B cell (primary cell): ENCODE results near the gene ETV1. TPM values are rescaled to one million over a fixed set of nuclear protein-coding genes. Genes with fewer than 3 reads are reported as not detected.

Experiments used
- ATAC-seq: fragments of 200-7000 bp; cut with Tn5 transposase; one replicate; pipeline ENCODE4 v1.10.0; 2021; ENCODE audit warnings: low read depth, mild to moderate bottlenecking, moderate number of reproducible peaks, moderate library complexity
- CTCF ChIA-PET: fragments of 350-600 bp; sonication (Branson Sonifier 250); formaldehyde crosslinking; loops from one replicate; lab custom pipeline; 2021; ENCODE audit warnings: antibody characterized with exemption, inconsistent platforms; lab: Charles Lee
- POLR2A ChIA-PET: fragments of 350-600 bp; sonication (Branson Sonifier 250); formaldehyde crosslinking; loops from one replicate; lab custom pipeline; 2021; ENCODE audit warnings: antibody characterized with exemption; lab: Charles Lee
- DNase-seq: peaks from one replicate; pipeline ENCODE4 v3.0.0; 2013
- H2AFZ ChIP-seq: 2 replicates; pipeline ENCODE4 v1.6.1; 2012; ENCODE audit warnings: mild to moderate bottlenecking, low read depth, low read length; ENCODE audit not compliant: insufficient read depth, poor library complexity, severe bottlenecking
- H3K27ac ChIP-seq, 2 donors: 1 replicate in 1 of 2; 2 replicates in 1 of 2; pipeline ENCODE4 v1.5.1; 2012 to 2013; ENCODE audit warnings: low read length in 2 of 2, mild to moderate bottlenecking in 2 of 2, moderate library complexity in 1 of 2
- H3K27me3 ChIP-seq, 4 experiments: fragments of 200-600 bp in 1 of 4; sonication (generic) in 1 of 4; replicated peaks in 1 of 4; 1 replicate in 2 of 4; 2 replicates in 2 of 4; pipeline versions ENCODE4 v1.6.1 to v1.7.0; 2013 to 2016; ENCODE audit warnings: low read length in 3 of 4, mild to moderate bottlenecking in 2 of 4, mixed read lengths in 1 of 4, moderate library complexity in 1 of 4; ENCODE audit not compliant: insufficient read depth in 4 of 4, control insufficient read depth in 3 of 4; ENCODE audit errors: control extremely low read depth in 1 of 4
- H3K36me3 ChIP-seq, 2 experiments: replicated peaks in 1 of 2; 1 replicate in 1 of 2; 2 replicates in 1 of 2; pipeline versions ENCODE4 v1.6.1 to v1.7.1; 2013; ENCODE audit warnings: low read length in 1 of 2; ENCODE audit not compliant: insufficient read depth in 2 of 2, control insufficient read depth in 1 of 2; ENCODE audit errors: control extremely low read depth in 1 of 2, extremely low read depth in 1 of 2
- H3K4me1 ChIP-seq, 2 donors: fragments of 200-600 bp in 1 of 2; sonication (generic) in 1 of 2; 1 replicate in 1 of 2; 2 replicates in 1 of 2; pipeline versions ENCODE4 v1.5.1 to v1.6.1; 2013 to 2017; ENCODE audit warnings: low read length in 2 of 2; ENCODE audit not compliant: control insufficient read depth in 2 of 2, insufficient read depth in 2 of 2
- H3K4me2 ChIP-seq: replicated peaks from 2 replicates; pipeline ENCODE3; 2012; ENCODE audit warnings: mild to moderate bottlenecking, low read depth, low read length; ENCODE audit not compliant: poor library complexity, severe bottlenecking
- H3K4me3 ChIP-seq, 5 experiments: fragments of 200-600 bp in 1 of 5; sonication (generic) in 1 of 5; 1 replicate in 3 of 5; 2 replicates in 2 of 5; pipeline versions ENCODE4 v1.5.1 to v1.7.0; 2011 to 2016; ENCODE audit warnings: low read length in 4 of 5, mild to moderate bottlenecking in 4 of 5, low read depth in 2 of 5, control low read depth in 1 of 5, moderate library complexity in 1 of 5; ENCODE audit not compliant: insufficient read depth in 1 of 5; ENCODE audit errors: control extremely low read depth in 1 of 5, extremely low read depth in 1 of 5
- H3K79me2 ChIP-seq: fragments of 200-600 bp; sonication (generic); one replicate; pipeline ENCODE4 v1.6.0; 2016; ENCODE audit warnings: low read length; ENCODE audit not compliant: control insufficient read depth, insufficient read depth
- H3K9ac ChIP-seq: fragments of 200-600 bp; sonication (generic); 2 replicates; pipeline ENCODE4 v1.6.1; 2017; ENCODE audit warnings: mild to moderate bottlenecking, low read length, moderate library complexity
- H3K9me3 ChIP-seq, 3 donors: one replicate each; pipeline versions ENCODE4 v1.6.1 to v1.7.1; 2013; ENCODE audit warnings: low read length in 2 of 3; ENCODE audit not compliant: control insufficient read depth in 2 of 3, insufficient read depth in 1 of 3; ENCODE audit errors: control extremely low read depth in 1 of 3
- H4K20me1 ChIP-seq: 2 replicates; pipeline ENCODE4 v1.6.0; 2012; ENCODE audit warnings: mild to moderate bottlenecking, low read length; ENCODE audit not compliant: insufficient read depth, control insufficient read depth, poor library complexity, severe bottlenecking
- H3K27ac Mint-ChIP-seq: one replicate; pipeline ENCODE4 v1.8.0; 2021; ENCODE audit warnings: mixed read lengths
- H3K27me3 Mint-ChIP-seq: one replicate; pipeline ENCODE4 v1.8.0; 2021; ENCODE audit warnings: mixed read lengths
- H3K4me1 Mint-ChIP-seq: one replicate; pipeline ENCODE4 v1.8.0; 2021; ENCODE audit warnings: mixed read lengths
- H3K4me3 Mint-ChIP-seq: one replicate; pipeline ENCODE4 v1.8.0; 2021; ENCODE audit warnings: mixed read lengths
- H3K9me3 Mint-ChIP-seq: one replicate; pipeline ENCODE4 v1.8.0; 2022; ENCODE audit warnings: mixed read lengths; ENCODE audit not compliant: insufficient read depth
- CTCF ChIP-seq: fragments of 200-600 bp; IDR thresholded peaks from one replicate; pipeline ENCODE4 v1.8.0; 2022; ENCODE audit warnings: antibody characterized with exemption, mild to moderate bottlenecking
- EZH2 ChIP-seq: IDR thresholded peaks from 2 replicates; pipeline ENCODE4 v1.6.1; 2012; ENCODE audit warnings: borderline replicate concordance, low read depth, mild to moderate bottlenecking, moderate library complexity, low read length; ENCODE audit not compliant: insufficient read depth, poor library complexity, severe bottlenecking
- WGBS: methylation state at CpG from one replicate; pipeline ENCODE4 v1.1.5; 2013; ENCODE audit warnings: missing lambda C conversion rate; ENCODE audit not compliant: insufficient coverage; 5-methylcytosine and 5-hydroxymethylcytosine counted together
- intact Hi-C: fragments of 100-400 bp; cut with micrococcal nuclease; formaldehyde crosslinking; loops from one replicate; pipeline ENCODE4 v1.10.0; 2022
- polyA plus RNA-seq: library from polyadenylated mRNA; depleted of rRNA; stranded (reverse); fragments of >200 nt; gene quantifications from 2 replicates; pipeline ENCODE4 v1.2.3, GENCODE V29; 2012
- total RNA-seq, 2 donors: library from RNA; stranded (reverse); fragments of 120-200 nt in 1 of 2; gene quantifications; 1 replicate in 1 of 2; 2 replicates in 1 of 2; pipeline versions ENCODE4 v1.2.3 to v1.2.4, GENCODE V29; 2013 to 2022

The ETV1 gene
- total and polyA plus RNA-seq, 2 donors (not counting 1 experiment from before 2014, with no cell fraction given), result not detected

- ChIA-PET POLR2A (no interaction called here), CTCF (no interaction called here)
- H3K27me3 ChIP-seq, result no peaks in the 10 kb centered on the region
- H3K4me3 Mint-ChIP-seq, result no peak overlapping the region
- no peaks in the 10 kb centered on the region for H4K20me1 ChIP-seq
- H3K79me2 ChIP-seq, result no peaks in the 10 kb centered on the region
- H2AFZ ChIP-seq, result no peak overlapping the region
- H3K27ac ChIP-seq, result no peak overlapping the region
- no peak for TF ChIP-seq CTCF
- no peak for TF ChIP-seq EZH2
- WGBS, result no CpG with 5 or more reads among the region's 2 CpGs
- no peaks in the 10 kb centered on the region for H3K27me3 Mint-ChIP-seq
- H3K4me1 ChIP-seq, result no peaks in the 10 kb centered on the region
- no peak overlapping the region for H3K4me2 ChIP-seq
- H3K4me3 ChIP-seq, result no peak overlapping the region
- H3K4me1 Mint-ChIP-seq, result no peaks in the 10 kb centered on the region
- H3K9me3 ChIP-seq, result no peaks in the 10 kb centered on the region
- ATAC-seq (no peak), DNase-seq (no peak)
- no peaks in the 10 kb centered on the region for H3K36me3 ChIP-seq
- no peak overlapping the region for H3K9ac ChIP-seq
- H3K9me3 Mint-ChIP-seq, result peaks cover 4% of the 10 kb centered on the region
- no peak overlapping the region for H3K27ac Mint-ChIP-seq
- intact Hi-C loops, result no loop called here
Observed at GRCh38 chr7:13874783-13875182, 114.7 kb downstream of the ETV1 start.

GRCh38 chr7:13872709-13873108 is 116.8 kb downstream of the ETV1 start:
- no peak overlapping the region for H3K27ac Mint-ChIP-seq
- H3K4me2 ChIP-seq, result no peak overlapping the region
- no peak for DNase-seq
- no peaks in the 10 kb centered on the region for H4K20me1 ChIP-seq
- no peaks in the 10 kb centered on the region for H3K79me2 ChIP-seq
- no peak for ATAC-seq
- CTCF ChIA-PET, result no interaction called here
- peaks cover 0 to 3% (median 0%) of the 10 kb centered on the region in 3 donors for H3K9me3 ChIP-seq
- intact Hi-C loops, result no loop called here
- TF ChIP-seq EZH2 (no peak), CTCF (no peak)
- H3K9me3 Mint-ChIP-seq, result no peaks in the 10 kb centered on the region
- no peaks in the 10 kb centered on the region for H3K27me3 Mint-ChIP-seq
- no peak overlapping the region for H3K4me3 Mint-ChIP-seq
- no peaks in the 10 kb centered on the region for H3K4me1 ChIP-seq
- POLR2A ChIA-PET, result no interaction called here
- no peak overlapping the region for H3K27ac ChIP-seq
- no peak overlapping the region for H3K9ac ChIP-seq
- H3K4me3 ChIP-seq, result no peak overlapping the region
- no peaks in the 10 kb centered on the region for H3K4me1 Mint-ChIP-seq
- H3K36me3 ChIP-seq, result no peaks in the 10 kb centered on the region
- no peak overlapping the region for H2AFZ ChIP-seq
- H3K27me3 ChIP-seq, result no peaks in the 10 kb centered on the region
